Fibroblast of skin of back (primary cell): ENCODE data around the gene BNC2.
A peak's percentile ranks its signal among the peaks of the same experiment; 100 is the strongest.

Experiments
- DNase-seq: peaks from one replicate; pipeline ENCODE4 v3.0.0-alpha.2; 2013

BNC2 gene

GRCh38 chr9:16708656-16709435 lies 161.6 kb downstream of the BNC2 start:
- DNase-seq = peak; percentile 6

GRCh38 chr9:16705111-16705604 lies 165.3 kb downstream of the BNC2 start:
- DNase-seq = peak; percentile 99

- DNase-seq = peak; percentile 86
These were observed 166.1 kb downstream of the BNC2 start for GRCh38 chr9:16704116-16705110.

- DNase-seq = no peak
These were observed 169.1 kb downstream of the BNC2 start for GRCh38 chr9:16701347-16701746.

- DNase-seq = no peak
These were observed 176.9 kb downstream of the BNC2 start for GRCh38 chr9:16693616-16694015.

GRCh38 chr9:16690628-16691027 lies 179.8 kb downstream of the BNC2 start:
- no peak for DNase-seq

- no peak for DNase-seq
These were observed 180.3 kb downstream of the BNC2 start for GRCh38 chr9:16690205-16690604.

GRCh38 chr9:16689351-16689938 lies 181.0 kb downstream of the BNC2 start:
- DNase-seq = peak; percentile 36

- DNase-seq = no peak
These were observed 181.7 kb downstream of the BNC2 start for GRCh38 chr9:16688814-16689213.

- no peak for DNase-seq
These were observed 182.6 kb downstream of the BNC2 start for GRCh38 chr9:16687678-16688369.

- peak; percentile 64 for DNase-seq
These were observed 187.1 kb downstream of the BNC2 start for GRCh38 chr9:16683326-16683725.

- no peak for DNase-seq
These were observed 188.2 kb downstream of the BNC2 start for GRCh38 chr9:16682273-16682672.

- DNase-seq = peak; percentile 15
These were observed 188.8 kb downstream of the BNC2 start for GRCh38 chr9:16681652-16681987.

GRCh38 chr9:16680975-16681651 lies 189.4 kb downstream of the BNC2 start:
- no peak for DNase-seq

- DNase-seq = no peak
These were observed 189.9 kb downstream of the BNC2 start for GRCh38 chr9:16680541-16680940.

GRCh38 chr9:16679327-16679821 lies 191.1 kb downstream of the BNC2 start:
- peak; percentile 44 for DNase-seq

GRCh38 chr9:16676519-16676918 lies 194.0 kb downstream of the BNC2 start:
- no peak for DNase-seq

- DNase-seq = no peak
These were observed 195.3 kb downstream of the BNC2 start for GRCh38 chr9:16675131-16675530.

GRCh38 chr9:16673171-16673570 lies 197.3 kb downstream of the BNC2 start:
- DNase-seq = no peak

GRCh38 chr9:16672501-16672900 lies 198.0 kb downstream of the BNC2 start:
- no peak for DNase-seq

GRCh38 chr9:16671591-16672137 lies 198.8 kb downstream of the BNC2 start:
- DNase-seq = peak; percentile 73
